ENCODE data around the gene STK11IP. TPM values are rescaled to one million over a fixed set of nuclear protein-coding genes. Genes with fewer than 3 reads are reported as not detected.

Gene STK11IP
- total RNA-seq, 1 donor from 2014 or later, result 34.5 TPM

DNA sequence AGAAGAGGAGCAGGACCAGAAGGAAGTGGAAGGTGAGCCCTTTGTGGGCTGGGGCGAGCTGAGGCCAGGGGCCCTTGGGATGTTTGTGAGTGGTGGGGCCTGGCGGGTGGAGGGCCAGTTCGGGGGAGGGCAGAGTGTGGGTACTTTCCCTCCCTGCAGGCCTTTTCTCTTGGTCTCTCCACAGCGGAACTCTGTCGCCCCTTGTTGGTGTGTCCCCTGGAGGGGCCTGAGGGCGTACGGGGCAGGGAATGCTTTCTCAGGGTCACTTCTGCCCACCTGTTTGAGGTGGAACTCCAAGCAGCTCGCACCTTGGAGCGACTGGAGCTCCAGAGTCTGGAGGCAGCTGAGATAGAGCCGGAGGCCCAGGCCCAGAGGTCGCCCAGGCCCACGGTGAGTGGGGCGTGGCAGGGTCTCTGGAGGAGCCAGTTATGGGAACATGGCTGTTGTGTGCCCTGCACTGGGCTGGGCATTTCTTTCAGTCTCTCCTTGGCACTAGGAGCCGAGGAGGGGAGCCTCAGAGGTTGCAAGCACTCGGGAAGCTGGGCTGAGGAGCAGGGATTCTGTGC lies 10.8 kb downstream of the STK11IP start:
- DNase-seq, result no peak
- Mint-ChIP-seq H3K4me1 (ENCODE audit: low read depth, unreplicated experiment) (peaks cover 7% of the 10 kb centered on the region), H3K36me3 (ENCODE audit: unreplicated experiment) (peaks cover 5% of the 10 kb centered on the region), H3K27ac (ENCODE audit: unreplicated experiment) (no peak overlapping the region), H3K9me3 (ENCODE audit: unreplicated experiment) (peaks cover 7% of the 10 kb centered on the region), H3K4me3 (ENCODE audit: unreplicated experiment) (no peak overlapping the region), H3K27me3 (ENCODE audit: unreplicated experiment) (peaks cover 9% of the 10 kb centered on the region)
- TF ChIP-seq, protein P1, sequence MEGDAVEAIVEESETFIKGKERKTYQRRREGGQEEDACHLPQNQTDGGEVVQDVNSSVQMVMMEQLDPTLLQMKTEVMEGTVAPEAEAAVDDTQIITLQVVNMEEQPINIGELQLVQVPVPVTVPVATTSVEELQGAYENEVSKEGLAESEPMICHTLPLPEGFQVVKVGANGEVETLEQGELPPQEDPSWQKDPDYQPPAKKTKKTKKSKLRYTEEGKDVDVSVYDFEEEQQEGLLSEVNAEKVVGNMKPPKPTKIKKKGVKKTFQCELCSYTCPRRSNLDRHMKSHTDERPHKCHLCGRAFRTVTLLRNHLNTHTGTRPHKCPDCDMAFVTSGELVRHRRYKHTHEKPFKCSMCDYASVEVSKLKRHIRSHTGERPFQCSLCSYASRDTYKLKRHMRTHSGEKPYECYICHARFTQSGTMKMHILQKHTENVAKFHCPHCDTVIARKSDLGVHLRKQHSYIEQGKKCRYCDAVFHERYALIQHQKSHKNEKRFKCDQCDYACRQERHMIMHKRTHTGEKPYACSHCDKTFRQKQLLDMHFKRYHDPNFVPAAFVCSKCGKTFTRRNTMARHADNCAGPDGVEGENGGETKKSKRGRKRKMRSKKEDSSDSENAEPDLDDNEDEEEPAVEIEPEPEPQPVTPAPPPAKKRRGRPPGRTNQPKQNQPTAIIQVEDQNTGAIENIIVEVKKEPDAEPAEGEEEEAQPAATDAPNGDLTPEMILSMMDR (IDR thresholded peaks at IDR 0.05; ENCODE audit: partially characterized antibody, unreplicated experiment), result no peak

DNA sequence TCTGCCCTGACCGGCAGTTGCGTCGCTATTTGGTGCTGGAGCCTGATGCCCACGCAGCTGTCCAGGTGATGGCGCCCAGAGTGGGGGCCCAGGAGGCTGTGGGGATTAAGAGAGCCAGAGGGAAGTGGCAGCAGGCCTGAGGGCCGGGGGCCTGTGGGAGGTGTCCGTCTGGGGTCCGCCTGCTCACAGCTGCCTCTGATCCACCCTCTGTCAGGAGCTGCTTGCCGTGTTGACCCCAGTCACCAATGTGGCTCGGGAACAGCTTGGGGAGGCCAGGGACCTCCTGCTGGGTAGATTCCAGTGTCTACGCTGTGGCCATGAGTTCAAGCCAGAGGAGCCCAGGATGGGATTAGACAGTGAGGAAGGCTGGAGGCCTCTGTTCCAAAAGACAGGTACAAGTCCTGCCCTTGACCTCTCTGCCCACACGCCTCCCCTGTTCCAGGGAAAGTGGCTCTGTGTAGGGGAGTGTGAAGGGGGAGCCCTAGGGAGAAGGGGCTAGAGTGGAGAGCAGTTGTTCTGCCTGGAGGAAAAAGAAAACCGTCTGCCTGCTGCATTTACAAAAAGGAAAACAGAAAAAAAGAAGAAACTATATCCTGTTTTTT lies 11.6 kb downstream of the STK11IP start:
- Mint-ChIP-seq H3K27ac (ENCODE audit: unreplicated experiment) (peak overlapping the region; percentile 55), H3K4me3 (ENCODE audit: unreplicated experiment) (no peak overlapping the region), H3K27me3 (ENCODE audit: unreplicated experiment) (peaks cover 4% of the 10 kb centered on the region), H3K9me3 (ENCODE audit: unreplicated experiment) (peaks cover 7% of the 10 kb centered on the region), H3K4me1 (ENCODE audit: low read depth, unreplicated experiment) (peaks cover 7% of the 10 kb centered on the region), H3K36me3 (ENCODE audit: unreplicated experiment) (peaks cover 5% of the 10 kb centered on the region)
- TF ChIP-seq, protein P1 (IDR thresholded peaks at IDR 0.05; ENCODE audit: partially characterized antibody, unreplicated experiment), result no peak
- peak; percentile 44 for DNase-seq

DNA sequence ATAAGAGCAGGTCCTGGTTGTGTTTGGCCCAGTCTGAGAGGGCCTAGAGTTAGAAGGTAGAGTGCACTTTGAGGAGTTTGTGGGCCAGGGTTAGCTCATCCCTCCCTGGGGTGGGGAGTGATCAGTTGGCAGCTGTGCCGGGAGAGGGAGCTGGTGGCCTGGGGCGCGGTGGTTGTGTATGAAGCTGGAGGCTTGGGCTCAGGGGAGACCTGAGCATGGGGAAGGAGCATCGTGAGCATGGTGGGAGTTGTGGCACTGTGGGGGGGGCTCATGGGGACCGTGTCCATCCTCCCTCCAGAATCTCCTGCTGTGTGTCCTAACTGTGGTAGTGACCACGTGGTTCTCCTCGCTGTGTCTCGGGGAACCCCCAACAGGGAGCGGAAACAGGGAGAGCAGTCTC lies 13.6 kb downstream of the STK11IP start:
- Mint-ChIP-seq H3K4me3 (ENCODE audit: unreplicated experiment) (no peak overlapping the region), H3K27me3 (ENCODE audit: unreplicated experiment) (peaks cover 2% of the 10 kb centered on the region), H3K36me3 (ENCODE audit: unreplicated experiment) (no peaks in the 10 kb centered on the region), H3K27ac (ENCODE audit: unreplicated experiment) (peak overlapping the region; percentile 4), H3K9me3 (ENCODE audit: unreplicated experiment) (peaks cover 6% of the 10 kb centered on the region), H3K4me1 (ENCODE audit: low read depth, unreplicated experiment) (peaks cover 14% of the 10 kb centered on the region)
- TF ChIP-seq, protein P1 (IDR thresholded peaks at IDR 0.05; ENCODE audit: partially characterized antibody, unreplicated experiment), result no peak
- no peak for DNase-seq

DNA sequence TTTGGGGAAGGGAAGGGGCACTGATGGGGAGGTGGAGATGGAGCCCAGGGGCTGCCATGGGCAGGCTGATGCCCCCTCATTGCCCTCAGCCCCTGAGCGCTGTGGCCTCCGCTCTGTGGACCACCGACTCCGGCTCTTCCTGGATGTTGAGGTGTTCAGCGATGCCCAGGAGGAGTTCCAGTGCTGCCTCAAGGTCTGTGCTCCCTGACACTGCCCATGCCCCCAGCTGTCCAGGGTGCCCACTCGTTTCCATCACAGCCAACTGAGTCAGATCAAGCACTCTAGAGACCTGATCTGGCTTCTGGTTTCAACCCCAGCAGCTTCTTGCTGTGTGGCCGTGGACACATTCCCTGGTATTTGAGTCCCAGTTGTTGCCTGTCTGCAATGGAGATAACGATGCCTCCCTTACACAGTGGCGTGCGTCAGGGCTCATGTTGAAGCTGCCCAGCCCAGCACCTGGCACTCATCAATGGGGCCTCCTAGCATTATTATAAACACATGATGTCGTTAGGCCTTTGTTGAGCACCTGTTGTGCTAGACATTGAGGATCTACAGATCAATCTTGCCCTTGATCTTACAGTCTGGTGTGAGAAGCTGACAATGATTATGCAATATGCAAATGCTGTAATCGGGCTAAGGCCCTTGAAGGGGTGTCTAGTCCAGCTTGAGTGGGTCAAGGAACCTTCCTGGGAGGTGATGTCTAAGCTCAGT lies 14.4 kb downstream of the STK11IP start:
- H3K9me3 Mint-ChIP-seq (ENCODE audit: unreplicated experiment), result peaks cover 6% of the 10 kb centered on the region
- peaks cover 14% of the 10 kb centered on the region for H3K4me1 Mint-ChIP-seq (ENCODE audit: low read depth, unreplicated experiment)
- DNase-seq, result no peak
- H3K27ac Mint-ChIP-seq (ENCODE audit: unreplicated experiment), result no peak overlapping the region
- no peak overlapping the region for H3K4me3 Mint-ChIP-seq (ENCODE audit: unreplicated experiment)
- H3K36me3 Mint-ChIP-seq (ENCODE audit: unreplicated experiment), result no peaks in the 10 kb centered on the region
- TF ChIP-seq, protein P1 (IDR thresholded peaks at IDR 0.05; ENCODE audit: partially characterized antibody, unreplicated experiment), result no peak
- peaks cover 2% of the 10 kb centered on the region for H3K27me3 Mint-ChIP-seq (ENCODE audit: unreplicated experiment)

Measured in glutamatergic neuron (in vitro differentiated cells).